ENCODE measurements around the gene ELANE. TPM values are rescaled to one million over a fixed set of nuclear protein-coding genes. Genes with fewer than 3 reads are reported as not detected.

ELANE gene
- total RNA-seq, 4 donors from 2014 or later = 0.95 TPM; not detected in 3

DNA sequence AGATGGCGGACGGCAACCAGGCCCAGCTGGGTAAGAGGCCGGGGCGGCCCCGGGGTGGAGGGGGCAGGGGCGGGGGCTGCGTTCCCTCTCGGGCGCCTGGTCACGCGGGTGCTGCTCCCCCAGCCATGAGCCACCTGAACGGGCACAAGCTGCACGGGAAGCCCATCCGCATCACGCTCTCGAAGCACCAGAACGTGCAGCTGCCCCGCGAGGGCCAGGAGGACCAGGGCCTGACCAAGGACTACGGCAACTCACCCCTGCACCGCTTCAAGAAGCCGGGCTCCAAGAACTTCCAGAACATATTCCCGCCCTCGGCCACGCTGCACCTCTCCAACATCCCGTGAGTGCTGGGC, 43.7 kb upstream of the ELANE start:
- no peak for TF ChIP-seq POLR2A (IDR thresholded peaks at IDR 0.05)
- TF ChIP-seq, protein P1, sequence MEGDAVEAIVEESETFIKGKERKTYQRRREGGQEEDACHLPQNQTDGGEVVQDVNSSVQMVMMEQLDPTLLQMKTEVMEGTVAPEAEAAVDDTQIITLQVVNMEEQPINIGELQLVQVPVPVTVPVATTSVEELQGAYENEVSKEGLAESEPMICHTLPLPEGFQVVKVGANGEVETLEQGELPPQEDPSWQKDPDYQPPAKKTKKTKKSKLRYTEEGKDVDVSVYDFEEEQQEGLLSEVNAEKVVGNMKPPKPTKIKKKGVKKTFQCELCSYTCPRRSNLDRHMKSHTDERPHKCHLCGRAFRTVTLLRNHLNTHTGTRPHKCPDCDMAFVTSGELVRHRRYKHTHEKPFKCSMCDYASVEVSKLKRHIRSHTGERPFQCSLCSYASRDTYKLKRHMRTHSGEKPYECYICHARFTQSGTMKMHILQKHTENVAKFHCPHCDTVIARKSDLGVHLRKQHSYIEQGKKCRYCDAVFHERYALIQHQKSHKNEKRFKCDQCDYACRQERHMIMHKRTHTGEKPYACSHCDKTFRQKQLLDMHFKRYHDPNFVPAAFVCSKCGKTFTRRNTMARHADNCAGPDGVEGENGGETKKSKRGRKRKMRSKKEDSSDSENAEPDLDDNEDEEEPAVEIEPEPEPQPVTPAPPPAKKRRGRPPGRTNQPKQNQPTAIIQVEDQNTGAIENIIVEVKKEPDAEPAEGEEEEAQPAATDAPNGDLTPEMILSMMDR (IDR thresholded peaks at IDR 0.05) = no peak

DNA sequence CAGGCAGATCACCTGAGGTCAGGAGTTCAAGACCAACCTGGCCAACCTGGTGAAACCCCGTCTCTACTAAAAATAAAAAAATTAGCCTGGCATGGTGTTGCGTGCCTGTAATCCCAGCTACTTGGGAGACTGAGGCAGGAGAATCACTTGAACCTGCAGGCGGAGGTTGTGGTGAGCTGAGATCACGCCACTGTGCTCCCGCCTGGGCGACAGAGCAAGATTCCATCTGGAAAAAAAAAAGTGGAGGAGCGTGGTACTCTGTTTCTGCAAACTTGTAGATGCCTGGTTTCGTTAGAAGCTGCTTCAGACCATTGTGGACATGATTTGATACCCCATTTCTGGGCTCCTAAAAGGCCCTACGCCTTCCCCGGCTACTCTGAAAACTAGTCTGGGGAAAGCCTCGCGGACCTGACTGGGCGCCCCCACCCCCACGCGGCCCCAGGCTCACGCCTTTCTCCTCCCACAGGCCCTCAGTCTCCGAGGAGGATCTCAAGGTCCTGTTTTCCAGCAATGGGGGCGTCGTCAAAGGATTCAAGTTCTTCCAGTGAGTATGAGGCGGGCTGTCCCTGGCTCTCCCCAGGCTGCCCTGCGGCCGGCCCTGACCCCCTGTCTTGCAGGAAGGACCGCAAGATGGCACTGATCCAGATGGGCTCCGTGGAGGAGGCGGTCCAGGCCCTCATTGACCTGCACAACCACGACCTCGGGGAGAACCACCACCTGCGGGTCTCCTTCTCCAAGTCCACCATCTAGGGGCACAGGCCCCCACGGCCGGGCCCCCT, 41.8 kb upstream of the ELANE start:
- Histone ChIP-seq H3K4me1 (peaks cover 0 to 20% (median 0%) of the 10 kb centered on the region in 3 donors), H3K27me3 (no peaks in the 10 kb centered on the region), H3K9me3 (no peaks in the 10 kb centered on the region), H3K27ac (no peak overlapping the region), H3K36me3 (peaks cover 52 to 88% (median 70%) of the 10 kb centered on the region in 3 donors), H3K4me3 (no peak overlapping the region)
- intact Hi-C loops (cut with DNase I) = no loop called here
- 79 to 81% methylated on average over 16 to 29 of the region's 30 CpGs for WGBS, 2 donors
- TF ChIP-seq POLR2A (IDR thresholded peaks at IDR 0.05) = no peak
- TF ChIP-seq, protein P1 (IDR thresholded peaks at IDR 0.05) = no peak
- no peak for DNase-seq

More for the DNA sequence above, 43.7 kb upstream of the ELANE start:
- DNase-seq = no peak
- Histone ChIP-seq H3K27ac (no peak overlapping the region), H3K4me3 (no peak overlapping the region), H3K9me3 (no peaks in the 10 kb centered on the region), H3K27me3 (no peaks in the 10 kb centered on the region), H3K4me1 (peaks cover under 1 to 38% (median under 1%) of the 10 kb centered on the region in 3 donors), H3K36me3 (peaks cover 68 to 100% (median 86%) of the 10 kb centered on the region in 3 donors)
- 79 to 90% methylated on average over 2 to 4 of the region's 26 CpGs for WGBS, 2 donors
- intact Hi-C loops (cut with DNase I) = no loop called here

DNA sequence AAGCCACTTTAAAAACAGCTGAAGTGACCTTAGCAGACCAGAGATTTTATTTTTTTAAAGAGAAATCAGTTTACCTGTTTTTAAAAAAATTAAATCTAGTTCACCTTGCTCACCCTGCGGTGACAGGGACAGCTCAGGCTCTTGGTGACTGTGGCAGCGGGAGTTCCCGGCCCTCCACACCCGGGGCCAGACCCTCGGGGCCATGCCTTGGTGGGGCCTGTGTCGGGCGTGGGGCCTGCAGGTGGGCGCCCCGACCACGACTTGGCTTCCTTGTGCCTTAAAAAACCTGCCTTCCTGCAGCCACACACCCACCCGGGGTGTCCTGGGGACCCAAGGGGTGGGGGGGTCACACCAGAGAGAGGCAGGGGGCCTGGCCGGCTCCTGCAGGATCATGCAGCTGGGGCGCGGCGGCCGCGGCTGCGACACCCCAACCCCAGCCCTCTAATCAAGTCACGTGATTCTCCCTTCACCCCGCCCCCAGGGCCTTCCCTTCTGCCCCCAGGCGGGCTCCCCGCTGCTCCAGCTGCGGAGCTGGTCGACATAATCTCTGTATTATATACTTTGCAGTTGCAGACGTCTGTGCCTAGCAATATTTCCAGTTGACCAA, 41.1 kb upstream of the ELANE start:
- no peak for DNase-seq
- Histone ChIP-seq H3K27ac (no peak overlapping the region), H3K4me3 (no peak overlapping the region), H3K9me3 (no peaks in the 10 kb centered on the region), H3K4me1 (peaks cover 0 to 13% (median 0%) of the 10 kb centered on the region in 3 donors), H3K27me3 (no peaks in the 10 kb centered on the region), H3K36me3 (peaks cover 45 to 81% (median 63%) of the 10 kb centered on the region in 3 donors)
- intact Hi-C loops (cut with DNase I) = no loop called here
- 69 to 80% methylated on average over 13 to 17 of the region's 25 CpGs for WGBS, 2 donors
- TF ChIP-seq, protein P1 (IDR thresholded peaks at IDR 0.05) = no peak
- no peak for TF ChIP-seq POLR2A (IDR thresholded peaks at IDR 0.05)

DNA sequence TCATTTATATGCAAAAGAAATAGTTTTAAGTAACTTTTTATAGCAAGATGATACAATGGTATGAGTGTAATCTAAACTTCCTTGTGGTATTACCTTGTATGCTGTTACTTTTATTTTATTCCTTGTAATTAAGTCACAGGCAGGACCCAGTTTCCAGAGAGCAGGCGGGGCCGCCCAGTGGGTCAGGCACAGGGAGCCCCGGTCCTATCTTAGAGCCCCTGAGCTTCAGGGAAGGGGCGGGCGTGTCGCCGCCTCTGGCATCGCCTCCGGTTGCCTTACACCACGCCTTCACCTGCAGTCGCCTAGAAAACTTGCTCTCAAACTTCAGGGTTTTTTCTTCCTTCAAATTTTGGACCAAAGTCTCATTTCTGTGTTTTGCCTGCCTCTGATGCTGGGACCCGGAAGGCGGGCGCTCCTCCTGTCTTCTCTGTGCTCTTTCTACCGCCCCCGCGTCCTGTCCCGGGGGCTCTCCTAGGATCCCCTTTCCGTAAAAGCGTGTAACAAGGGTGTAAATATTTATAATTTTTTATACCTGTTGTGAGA, 40.5 kb upstream of the ELANE start:
- H3K27me3 ChIP-seq = no peaks in the 10 kb centered on the region
- H3K9me3 ChIP-seq = no peaks in the 10 kb centered on the region
- TF ChIP-seq, protein P1 (IDR thresholded peaks at IDR 0.05) = no peak
- no peak for TF ChIP-seq POLR2A (IDR thresholded peaks at IDR 0.05)
- H3K36me3 ChIP-seq = peaks cover 39 to 75% (median 57%) of the 10 kb centered on the region in 3 donors
- H3K4me1 ChIP-seq = peaks cover 0 to 7% (median 0%) of the 10 kb centered on the region in 3 donors
- 84 to 85% methylated on average over 15 to 20 of the region's 20 CpGs for WGBS, 2 donors
- no peak overlapping the region for H3K4me3 ChIP-seq
- no peak for DNase-seq
- no peak overlapping the region for H3K27ac ChIP-seq
- intact Hi-C loops (cut with DNase I) = no loop called here

All from esophagus squamous epithelium (tissue), 5 donors.